ENCODE results near the gene TARBP2. TPM values are rescaled to one million over a fixed set of nuclear protein-coding genes. Genes with fewer than 3 reads are reported as not detected.
"Not testable (repeated sequence)": the region's sequence is repeated elsewhere in the genome, so short reads cannot be mapped to it uniquely, and the experiment has no call there.

Gene TARBP2
- total RNA-seq, 4 donors from 2014 or later: 25.9 to 34.1 (median 31.0) TPM

DNA sequence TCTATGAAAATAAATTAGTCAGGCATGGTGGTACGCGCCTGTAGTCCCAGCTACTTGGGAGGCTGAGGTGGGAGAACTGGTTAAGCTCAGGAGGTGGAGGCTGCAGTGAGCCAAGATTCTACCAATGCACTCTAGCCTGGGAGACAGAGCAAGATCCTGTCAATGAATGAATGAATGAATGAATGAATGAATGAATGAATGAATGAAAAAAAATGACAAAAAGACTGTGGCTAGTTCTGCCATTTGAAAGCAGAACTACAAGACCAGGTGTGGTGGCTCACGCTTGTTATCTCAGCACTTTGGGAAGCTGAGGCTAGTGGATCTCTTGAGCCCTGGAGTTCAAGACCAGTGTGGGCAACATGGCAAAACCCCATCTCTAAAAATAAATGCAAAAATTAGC, 38.4 kb downstream of the TARBP2 start:
- 95% methylated on average over 3 of the region's 3 CpGs for WGBS, 2 donors
- intact Hi-C loops (cut with DNase I; ENCODE audit: low total_unique reads): no loop called here
- H3K4me3 ChIP-seq (ENCODE audit: low read depth, poor library complexity, severe bottlenecking): no peak overlapping the region
- DNase-seq (ENCODE audit: low spot score in 2 of 2): no peak
- TF ChIP-seq POLR2A (IDR thresholded peaks at IDR 0.05): no peak
- TF ChIP-seq CTCF (IDR thresholded peaks at IDR 0.05): no peak

DNA sequence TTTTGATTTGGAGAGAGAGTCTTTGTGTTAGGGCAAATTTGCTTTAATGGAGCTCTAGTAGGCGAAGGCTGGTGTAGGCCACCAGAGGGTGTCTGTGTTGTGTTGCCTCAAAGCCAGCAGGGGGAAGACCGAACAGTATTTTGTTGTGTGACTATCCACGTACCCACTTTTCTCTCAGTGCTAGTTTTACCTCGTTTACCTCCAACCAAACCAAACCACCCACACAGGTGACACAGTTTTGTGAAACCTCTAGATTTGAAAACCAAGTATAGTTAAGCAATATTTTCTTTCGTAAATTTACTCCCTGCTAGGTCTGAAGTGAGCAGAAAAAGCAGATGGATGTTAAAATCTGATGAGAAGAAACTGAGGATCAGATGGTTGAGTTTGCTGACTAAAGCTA, 42.5 kb downstream of the TARBP2 start:
- 20 to 26% methylated on average over 5 of the region's 5 CpGs for WGBS, 2 donors
- DNase-seq (ENCODE audit: low spot score in 2 of 2): peak in 1 of 2 donors; percentile 39
- TF ChIP-seq CTCF (IDR thresholded peaks at IDR 0.05) (peak in 1 of 3 donors; percentile 66), POLR2A (IDR thresholded peaks at IDR 0.05) (no peak)
- intact Hi-C loops (cut with DNase I; ENCODE audit: low total_unique reads): loop anchor here (5.0 kb wide), 1 partner anchor 134 kb away; the partner anchor contains the start of gene ATP5MC2
- H3K4me3 ChIP-seq (ENCODE audit: low read depth, poor library complexity, severe bottlenecking): no peak overlapping the region

DNA sequence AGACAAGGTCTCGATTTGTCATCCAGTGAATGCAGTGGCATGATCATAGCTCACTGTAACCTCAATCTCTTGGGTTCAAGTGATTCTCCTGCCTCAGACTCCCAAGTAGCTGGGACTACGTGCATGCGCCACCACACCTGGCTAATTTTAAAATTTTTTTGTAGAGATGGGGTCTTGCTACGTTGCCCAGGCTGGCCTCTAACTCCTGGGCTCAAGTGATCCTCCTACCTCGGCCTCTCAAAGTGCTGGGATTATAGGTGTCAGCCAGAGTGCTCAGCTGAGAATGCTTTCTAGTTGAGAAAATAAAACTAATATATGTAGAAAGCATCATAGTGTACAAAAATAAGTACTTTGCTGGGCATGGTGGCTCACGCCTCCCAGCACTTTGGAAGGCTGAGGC, 47.3 kb downstream of the TARBP2 start:
- 97 to 99% methylated on average over 6 of the region's 6 CpGs for WGBS, 2 donors
- H3K4me3 ChIP-seq (ENCODE audit: low read depth, poor library complexity, severe bottlenecking); intact Hi-C loops (cut with DNase I; ENCODE audit: low total_unique reads); DNase-seq (ENCODE audit: low spot score in 2 of 2): not testable (repeated sequence)

- H3K4me3 ChIP-seq (ENCODE audit: low read depth, poor library complexity, severe bottlenecking); intact Hi-C loops (cut with DNase I; ENCODE audit: low total_unique reads); DNase-seq (ENCODE audit: low spot score in 2 of 2): not testable (repeated sequence)
- WGBS, 2 donors: 95 to 98% methylated on average over 8 of the region's 8 CpGs
Observed at GRCh38 chr12:53550131-53550530, 49.0 kb downstream of the TARBP2 start.

DNA sequence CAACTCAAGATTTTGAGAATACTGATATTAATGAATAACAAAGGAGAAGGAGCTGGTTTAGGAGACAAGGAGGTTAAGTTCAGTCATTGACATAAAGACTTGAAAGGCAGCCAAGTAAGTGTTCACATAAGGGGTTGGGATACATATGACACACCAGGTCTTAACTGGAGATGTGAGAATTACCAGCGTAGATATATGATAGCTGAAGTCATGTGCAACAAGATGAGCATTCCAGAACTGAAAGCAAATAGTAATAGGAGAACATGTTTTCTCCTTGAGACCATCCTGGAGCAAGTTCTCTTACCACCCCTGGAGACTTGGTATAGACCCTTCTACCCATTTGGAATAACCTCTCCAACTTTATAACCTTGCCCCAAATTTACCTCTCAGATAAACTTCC, 49.5 kb downstream of the TARBP2 start:
- DNase-seq (ENCODE audit: low spot score in 2 of 2): no peak
- no peak overlapping the region for H3K4me3 ChIP-seq (ENCODE audit: low read depth, poor library complexity, severe bottlenecking)
- TF ChIP-seq CTCF (IDR thresholded peaks at IDR 0.05) (no peak), POLR2A (IDR thresholded peaks at IDR 0.05) (no peak)
- intact Hi-C loops (cut with DNase I; ENCODE audit: low total_unique reads): no loop called here
- WGBS, 2 donors: 86 to 94% methylated on average over 1 of the region's 1 CpG

- H3K4me3 ChIP-seq (ENCODE audit: low read depth, poor library complexity, severe bottlenecking): no peak overlapping the region
- intact Hi-C loops (cut with DNase I; ENCODE audit: low total_unique reads): no loop called here
- no peak for DNase-seq (ENCODE audit: low spot score in 2 of 2)
- 87% methylated on average over 2 of the region's 2 CpGs for WGBS, 2 donors
- TF ChIP-seq POLR2A (IDR thresholded peaks at IDR 0.05): no peak
- TF ChIP-seq CTCF (IDR thresholded peaks at IDR 0.05): no peak
Observed at GRCh38 chr12:53551889-53552291, 50.8 kb downstream of the TARBP2 start.

Data from lower leg skin (tissue), 4 donors.